Erythroblast (primary cell): Measurements from ENCODE around the gene AURKB.

Experiments
- GATA1 ChIP-seq: IDR thresholded peaks from 2 replicates; pipeline ENCODE4 v1.6.1; 2011; ENCODE audit warnings: low read depth, mild to moderate bottlenecking, control low read depth, low read length, moderate library complexity
- POLR2A ChIP-seq: IDR thresholded peaks from 2 replicates; pipeline ENCODE4 v1.6.1; 2011; ENCODE audit warnings: mild to moderate bottlenecking, low read length

DNA sequence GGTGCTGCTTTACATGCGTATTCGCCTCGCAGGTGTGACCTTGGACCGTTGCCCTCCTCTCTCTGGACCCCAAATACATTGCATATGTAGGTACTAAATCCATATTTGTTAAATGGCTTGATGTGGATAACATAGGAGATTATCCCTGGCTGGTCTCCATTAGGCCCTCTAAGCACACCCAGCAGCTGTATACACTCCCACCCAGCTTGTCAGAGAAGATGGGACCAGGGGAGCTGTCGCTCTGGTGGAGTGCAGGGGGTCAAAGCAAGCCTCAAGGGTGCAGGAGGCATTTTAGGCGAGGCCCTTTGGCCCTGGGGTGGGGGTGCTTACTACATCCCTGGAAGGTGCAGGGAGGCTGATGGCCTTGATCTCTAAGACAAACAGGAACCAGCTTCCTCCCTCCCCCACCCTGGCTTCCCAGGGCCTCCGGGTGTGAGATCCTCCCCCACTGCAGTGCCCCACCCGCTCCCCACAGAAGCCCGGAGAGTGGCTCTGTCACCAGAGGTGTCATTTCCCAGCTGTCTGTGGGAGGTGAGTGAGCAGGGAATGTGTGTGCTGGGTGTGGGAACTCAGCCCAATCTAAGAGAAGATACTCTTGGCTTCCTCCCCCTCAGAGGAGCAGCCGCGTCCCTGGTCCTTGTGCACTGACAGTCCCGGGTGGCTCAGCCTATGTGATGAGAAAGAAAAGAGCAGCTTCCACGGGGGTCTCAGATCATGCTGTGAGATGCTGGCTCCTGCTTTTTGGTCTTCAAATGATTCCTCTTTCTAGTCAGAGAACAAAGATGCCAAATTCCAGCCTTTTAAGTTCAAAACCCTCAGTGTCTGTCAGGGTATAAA is 46.2 kb downstream of the AURKB start:
- TF ChIP-seq GATA1 (no peak), POLR2A (peak; percentile 56)
